OCI-M1 (cell line): ENCODE measurements around the gene PTPRA.

ENCODE experiments used
- DNase-seq: peaks from one replicate; lab custom pipeline; 2025; lab: John Stamatoyannopoulos, UW

Gene PTPRA

GRCh38 chr20:2932498-2932897, 59.2 kb downstream of the PTPRA start:
- DNase-seq = peak; percentile 27

- no peak for DNase-seq
These were observed 64.6 kb downstream of the PTPRA start for GRCh38 chr20:2937902-2938301.

- no peak for DNase-seq
These were observed 69.2 kb downstream of the PTPRA start for GRCh38 chr20:2942439-2942838.

GRCh38 chr20:2946988-2947961, 74.0 kb downstream of the PTPRA start:
- DNase-seq = peak; percentile 99

GRCh38 chr20:2948968-2949367, 75.7 kb downstream of the PTPRA start:
- no peak for DNase-seq

- DNase-seq = peak; percentile 63
These were observed 79.5 kb downstream of the PTPRA start for GRCh38 chr20:2952766-2953165.

- DNase-seq = peak; percentile 80
These were observed 82.1 kb downstream of the PTPRA start for GRCh38 chr20:2955257-2955970.

GRCh38 chr20:2956480-2956879, 83.2 kb downstream of the PTPRA start:
- no peak for DNase-seq

- DNase-seq = no peak
These were observed 94.6 kb downstream of the PTPRA start for GRCh38 chr20:2967841-2968240.

GRCh38 chr20:2972126-2972525, 98.8 kb downstream of the PTPRA start:
- DNase-seq = no peak

- no peak for DNase-seq
These were observed 100.3 kb downstream of the PTPRA start for GRCh38 chr20:2973574-2973973.

- no peak for DNase-seq
These were observed 105.2 kb downstream of the PTPRA start for GRCh38 chr20:2978519-2978918.

GRCh38 chr20:2981646-2982045, 108.4 kb downstream of the PTPRA start:
- DNase-seq = no peak

GRCh38 chr20:2983508-2983907, 110.2 kb downstream of the PTPRA start:
- DNase-seq = no peak

GRCh38 chr20:2984028-2984501, 110.8 kb downstream of the PTPRA start:
- no peak for DNase-seq

GRCh38 chr20:2984956-2985661, 111.8 kb downstream of the PTPRA start:
- no peak for DNase-seq

- no peak for DNase-seq
These were observed 113.2 kb downstream of the PTPRA start for GRCh38 chr20:2986466-2986865.

- no peak for DNase-seq
These were observed 114.6 kb downstream of the PTPRA start for GRCh38 chr20:2987861-2988260.

- no peak for DNase-seq
These were observed 118.3 kb downstream of the PTPRA start for GRCh38 chr20:2991532-2991931.

GRCh38 chr20:2993250-2993649, 120.0 kb downstream of the PTPRA start:
- no peak for DNase-seq

GRCh38 chr20:2995796-2996195, 122.5 kb downstream of the PTPRA start:
- no peak for DNase-seq

- DNase-seq = no peak
These were observed 125.4 kb downstream of the PTPRA start for GRCh38 chr20:2998728-2999127.
